GM23338 (cell line): Measurements from ENCODE around the gene CFDP1.

ENCODE experiments used
- EZH2 ChIP-seq: fragments of 200-600 bp; sonication (generic); IDR thresholded peaks from one replicate; pipeline ENCODE4 v1.8.0; 2017; ENCODE audit warnings: antibody characterized with exemption, mild to moderate bottlenecking, low read depth; ENCODE audit not compliant: unreplicated experiment
- JUNB ChIP-seq: IDR thresholded peaks from one replicate; pipeline ENCODE4 v1.6.1; 2016; ENCODE audit warnings: antibody characterized with exemption; ENCODE audit not compliant: unreplicated experiment
- POLR2AphosphoS5 ChIP-seq: IDR thresholded peaks from 2 replicates; pipeline ENCODE4 v1.6.1; 2016; ENCODE audit warnings: antibody characterized with exemption, low read depth
- TF ChIP-seq, protein P1 (sequence below), 2 experiments: fragments of 200-600 bp in 1 of 2; sonication (generic) in 1 of 2; conservative IDR thresholded peaks; 2 replicates each; pipeline versions ENCODE4 v1.5.1 to v1.6.1; 2016 to 2017; ENCODE audit warnings: antibody characterized with exemption in 2 of 2, low read depth in 2 of 2, mild to moderate bottlenecking in 2 of 2, moderate library complexity in 1 of 2

- TF ChIP-seq, protein P1, sequence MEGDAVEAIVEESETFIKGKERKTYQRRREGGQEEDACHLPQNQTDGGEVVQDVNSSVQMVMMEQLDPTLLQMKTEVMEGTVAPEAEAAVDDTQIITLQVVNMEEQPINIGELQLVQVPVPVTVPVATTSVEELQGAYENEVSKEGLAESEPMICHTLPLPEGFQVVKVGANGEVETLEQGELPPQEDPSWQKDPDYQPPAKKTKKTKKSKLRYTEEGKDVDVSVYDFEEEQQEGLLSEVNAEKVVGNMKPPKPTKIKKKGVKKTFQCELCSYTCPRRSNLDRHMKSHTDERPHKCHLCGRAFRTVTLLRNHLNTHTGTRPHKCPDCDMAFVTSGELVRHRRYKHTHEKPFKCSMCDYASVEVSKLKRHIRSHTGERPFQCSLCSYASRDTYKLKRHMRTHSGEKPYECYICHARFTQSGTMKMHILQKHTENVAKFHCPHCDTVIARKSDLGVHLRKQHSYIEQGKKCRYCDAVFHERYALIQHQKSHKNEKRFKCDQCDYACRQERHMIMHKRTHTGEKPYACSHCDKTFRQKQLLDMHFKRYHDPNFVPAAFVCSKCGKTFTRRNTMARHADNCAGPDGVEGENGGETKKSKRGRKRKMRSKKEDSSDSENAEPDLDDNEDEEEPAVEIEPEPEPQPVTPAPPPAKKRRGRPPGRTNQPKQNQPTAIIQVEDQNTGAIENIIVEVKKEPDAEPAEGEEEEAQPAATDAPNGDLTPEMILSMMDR (conservative IDR thresholded peaks at IDR 0.05; ENCODE audit: low read depth in 2 of 2): no peak
- TF ChIP-seq EZH2: no peak
- TF ChIP-seq POLR2AphosphoS5: no peak
- no peak for TF ChIP-seq JUNB
Observed at GRCh38 chr16:75301804-75302203, 131.5 kb downstream of the CFDP1 start.
